ENCODE measurements around the gene BFSP2.
"Not testable (repeated sequence)": the region's sequence is repeated elsewhere in the genome, so short reads cannot be mapped to it uniquely, and the experiment has no call there.

Gene BFSP2

GRCh38 chr3:133512416-133513089 lies 112.7 kb downstream of the BFSP2 start:
- no peak for DNase-seq

DNA sequence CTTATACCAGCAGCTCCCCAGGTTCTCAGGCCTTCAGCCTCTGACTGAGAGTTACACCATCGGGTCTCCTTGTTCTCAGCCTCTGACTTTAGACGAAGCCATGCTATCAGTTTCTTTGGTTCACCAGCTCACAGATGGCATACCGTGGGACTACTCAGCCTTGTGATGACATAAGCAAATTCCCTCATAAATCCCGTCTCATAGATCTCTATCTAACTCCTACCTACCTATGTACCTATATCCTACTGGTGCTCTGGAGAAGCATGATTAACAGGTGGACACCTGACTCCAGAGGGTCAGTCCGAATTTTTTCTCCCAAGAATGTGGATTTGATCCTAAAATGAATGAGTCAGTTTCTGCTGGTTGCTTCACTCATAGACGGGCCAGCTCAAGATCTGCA lies 114.6 kb downstream of the BFSP2 start:
- DNase-seq: no peak

GRCh38 chr3:133515127-133515526 lies 115.3 kb downstream of the BFSP2 start:
- DNase-seq: no peak

- no peak for DNase-seq
Measured at GRCh38 chr3:133520286-133520685, 120.4 kb downstream of the BFSP2 start.

DNA sequence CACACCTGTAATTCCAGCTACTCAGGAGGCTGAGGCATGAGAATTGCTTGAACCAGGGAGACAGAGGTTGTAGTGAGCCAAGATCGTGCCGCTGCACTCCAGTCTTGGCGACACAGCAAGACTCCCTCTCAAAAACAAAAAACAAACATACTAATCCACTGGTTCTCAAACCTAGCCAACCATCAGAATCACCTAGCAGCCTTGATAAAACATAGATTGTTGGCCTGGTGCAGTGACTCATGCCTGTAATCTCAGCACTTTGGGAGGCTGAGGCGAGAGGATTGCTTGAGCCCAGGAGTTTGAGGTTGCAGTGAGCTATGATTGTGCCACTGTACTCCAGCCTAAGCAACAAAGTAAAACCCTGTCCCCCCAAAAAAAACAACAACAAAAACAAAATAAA lies 121.1 kb downstream of the BFSP2 start:
- not testable (repeated sequence) for DNase-seq

GRCh38 chr3:133521946-133522345 lies 122.1 kb downstream of the BFSP2 start:
- DNase-seq: no peak

- not testable (repeated sequence) for DNase-seq
Measured at GRCh38 chr3:133523758-133524157, 123.9 kb downstream of the BFSP2 start.
